ENCODE measurements around the gene ENOPH1. TPM values are rescaled to one million over a fixed set of nuclear protein-coding genes. Genes with fewer than 3 reads are reported as not detected.
"Not testable (repeated sequence)": the region's sequence is repeated elsewhere in the genome, so short reads cannot be mapped to it uniquely, and the experiment has no call there.

Gene ENOPH1
- total RNA-seq, 4 donors from 2014 or later = 19.8 to 32.4 (median 23.8) TPM

GRCh38 chr4:82382751-82383150 lies 47.6 kb upstream of the ENOPH1 start:
- peaks cover 0 to 10% of the 10 kb centered on the region in 2 donors for H3K36me3 ChIP-seq
- 69 to 84% methylated on average over 2 of the region's 2 CpGs for WGBS, 2 donors (ENCODE audit: low coverage in 1 of 2)
- no peak overlapping the region for H3K4me3 ChIP-seq
- no peaks in the 10 kb centered on the region for H3K27me3 ChIP-seq
- H3K9me3 ChIP-seq = no peaks in the 10 kb centered on the region
- peaks cover 0 to 21% (median 5%) of the 10 kb centered on the region in 3 donors for H3K4me1 ChIP-seq
- no peak for ATAC-seq
- no peak overlapping the region for H3K27ac ChIP-seq
- TF ChIP-seq POLR2AphosphoS5 (IDR thresholded peaks at IDR 0.05) (no peak), CTCF (IDR thresholded peaks at IDR 0.05) (no peak), POLR2A (IDR thresholded peaks at IDR 0.05) (no peak), EP300 (IDR thresholded peaks at IDR 0.05) (no peak)

- ATAC-seq, H3K36me3 ChIP-seq, H3K27ac ChIP-seq, H3K9me3 ChIP-seq, H3K27me3 ChIP-seq, H3K4me3 ChIP-seq: not testable (repeated sequence)
- 88 to 91% methylated on average over 8 of the region's 8 CpGs for WGBS, 2 donors (ENCODE audit: low coverage in 1 of 2)
- H3K4me1 ChIP-seq = peaks cover 0 to 19% (median 4%) of the 10 kb centered on the region in 3 donors
Observed at GRCh38 chr4:82386312-82386711, 44.1 kb upstream of the ENOPH1 start.

GRCh38 chr4:82388405-82388804 lies 42.0 kb upstream of the ENOPH1 start:
- no peak for ATAC-seq

GRCh38 chr4:82390061-82390460 lies 40.3 kb upstream of the ENOPH1 start:
- H3K9me3 ChIP-seq, H3K4me3 ChIP-seq, H3K27ac ChIP-seq, H3K36me3 ChIP-seq, H3K27me3 ChIP-seq, ATAC-seq: not testable (repeated sequence)
- H3K4me1 ChIP-seq = peaks cover 0 to 12% (median 4%) of the 10 kb centered on the region in 3 donors
- 87 to 90% methylated on average over 5 to 7 of the region's 9 CpGs for WGBS, 2 donors (ENCODE audit: low coverage in 1 of 2)

More at GRCh38 chr4:82388405-82388804, 42.0 kb upstream of the ENOPH1 start:
- Histone ChIP-seq H3K36me3 (no peaks in the 10 kb centered on the region), H3K9me3 (no peaks in the 10 kb centered on the region), H3K4me3 (no peak overlapping the region), H3K27me3 (no peaks in the 10 kb centered on the region), H3K4me1 (peaks cover 0 to 12% (median 4%) of the 10 kb centered on the region in 3 donors), H3K27ac (no peak overlapping the region)
- 44 to 58% methylated on average over 1 of the region's 1 CpG for WGBS, 2 donors (ENCODE audit: low coverage in 1 of 2)
- TF ChIP-seq POLR2AphosphoS5 (IDR thresholded peaks at IDR 0.05) (no peak), CTCF (IDR thresholded peaks at IDR 0.05) (peak in 1 of 4 experiments; percentile 46)

- ATAC-seq = no peak
- no peak for TF ChIP-seq POLR2A (IDR thresholded peaks at IDR 0.05)
- no peak for TF ChIP-seq CTCF (IDR thresholded peaks at IDR 0.05)
- no peak for TF ChIP-seq EP300 (IDR thresholded peaks at IDR 0.05)
- no peak for TF ChIP-seq POLR2AphosphoS5 (IDR thresholded peaks at IDR 0.05)
- H3K4me1 ChIP-seq = no peaks in the 10 kb centered on the region
- H3K27ac ChIP-seq = no peak overlapping the region
- WGBS, 2 donors (ENCODE audit: low coverage in 1 of 2) = 67 to 83% methylated on average over 1 to 3 of the region's 3 CpGs
- no peak overlapping the region for H3K4me3 ChIP-seq
- H3K9me3 ChIP-seq = no peaks in the 10 kb centered on the region
- no peaks in the 10 kb centered on the region for H3K27me3 ChIP-seq
- H3K36me3 ChIP-seq = no peaks in the 10 kb centered on the region
Observed at GRCh38 chr4:82394896-82395295, 35.5 kb upstream of the ENOPH1 start.

- Histone ChIP-seq H3K9me3 (no peaks in the 10 kb centered on the region), H3K27me3 (no peaks in the 10 kb centered on the region), H3K4me3 (no peak overlapping the region), H3K36me3 (no peaks in the 10 kb centered on the region), H3K27ac (no peak overlapping the region), H3K4me1 (no peaks in the 10 kb centered on the region)
- WGBS, 2 donors (ENCODE audit: low coverage in 1 of 2) = 73% methylated on average over 3 of the region's 3 CpGs; no CpG with 5 or more reads in 1 of the 2 donors
- no peak for TF ChIP-seq POLR2A (IDR thresholded peaks at IDR 0.05)
- no peak for TF ChIP-seq POLR2AphosphoS5 (IDR thresholded peaks at IDR 0.05)
- no peak for TF ChIP-seq CTCF (IDR thresholded peaks at IDR 0.05)
- TF ChIP-seq EP300 (IDR thresholded peaks at IDR 0.05) = no peak
- ATAC-seq = no peak
Observed at GRCh38 chr4:82397527-82397926, 32.9 kb upstream of the ENOPH1 start.

Measured in gastroesophageal sphincter (tissue), 4 donors.